Measurements from ENCODE around the gene RYR2. TPM values are rescaled to one million over a fixed set of nuclear protein-coding genes. Genes with fewer than 3 reads are reported as not detected.
A peak's percentile ranks its signal among the peaks of the same experiment; 100 is the strongest.

Gene RYR2
- total RNA-seq, 1 donor: not detected

- no peak for DNase-seq (ENCODE audit: low read depth in 2 of 3, low spot score in 2 of 3)
These were observed 568.2 kb downstream of the RYR2 start for GRCh38 chr1:237610157-237610556.

GRCh38 chr1:237613984-237614383 is 572.0 kb downstream of the RYR2 start:
- no peak for DNase-seq (ENCODE audit: low read depth in 2 of 3, low spot score in 2 of 3)

DNA sequence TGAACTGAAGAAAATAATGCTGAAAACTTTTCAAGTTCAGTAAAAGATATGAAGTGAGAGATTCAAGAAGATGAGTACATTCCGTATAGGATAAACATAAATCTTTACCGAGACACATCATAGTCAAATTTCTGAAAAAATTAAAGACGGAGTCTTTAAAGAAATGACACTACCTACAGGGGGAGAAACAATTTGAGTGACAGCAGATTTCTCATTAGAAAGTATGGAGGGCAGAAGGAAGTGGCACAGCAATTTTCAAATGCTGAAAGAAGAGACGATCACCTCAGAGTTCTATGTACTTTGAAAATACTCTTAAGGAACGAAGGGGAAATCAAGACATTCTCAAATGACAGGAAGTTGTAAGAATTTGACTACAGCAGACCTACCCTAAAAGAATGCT is 577.6 kb downstream of the RYR2 start:
- no peak for DNase-seq (ENCODE audit: low read depth in 2 of 3, low spot score in 2 of 3)

- DNase-seq (ENCODE audit: low read depth in 2 of 3, low spot score in 2 of 3): no peak
These were observed 592.9 kb downstream of the RYR2 start for GRCh38 chr1:237634922-237635321.

DNA sequence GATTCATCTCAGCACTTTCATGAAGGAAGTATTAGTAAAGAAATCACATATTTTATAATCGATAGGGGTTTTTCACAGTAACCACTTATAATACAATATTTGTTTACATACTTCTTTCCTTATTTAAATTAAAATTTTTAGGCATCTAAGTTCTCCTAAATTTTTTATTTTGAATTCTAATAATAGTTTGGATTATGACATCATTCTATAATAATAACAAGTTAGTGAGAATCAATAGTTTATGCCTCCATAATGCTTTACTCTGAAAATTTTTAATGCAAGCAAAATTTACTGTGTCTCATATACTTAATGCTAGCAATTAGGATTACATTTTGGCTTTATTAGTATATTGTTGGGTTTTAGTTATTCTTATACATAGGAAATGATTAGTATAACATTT is 596.6 kb downstream of the RYR2 start:
- no peak for DNase-seq (ENCODE audit: low read depth in 2 of 3, low spot score in 2 of 3)

DNA sequence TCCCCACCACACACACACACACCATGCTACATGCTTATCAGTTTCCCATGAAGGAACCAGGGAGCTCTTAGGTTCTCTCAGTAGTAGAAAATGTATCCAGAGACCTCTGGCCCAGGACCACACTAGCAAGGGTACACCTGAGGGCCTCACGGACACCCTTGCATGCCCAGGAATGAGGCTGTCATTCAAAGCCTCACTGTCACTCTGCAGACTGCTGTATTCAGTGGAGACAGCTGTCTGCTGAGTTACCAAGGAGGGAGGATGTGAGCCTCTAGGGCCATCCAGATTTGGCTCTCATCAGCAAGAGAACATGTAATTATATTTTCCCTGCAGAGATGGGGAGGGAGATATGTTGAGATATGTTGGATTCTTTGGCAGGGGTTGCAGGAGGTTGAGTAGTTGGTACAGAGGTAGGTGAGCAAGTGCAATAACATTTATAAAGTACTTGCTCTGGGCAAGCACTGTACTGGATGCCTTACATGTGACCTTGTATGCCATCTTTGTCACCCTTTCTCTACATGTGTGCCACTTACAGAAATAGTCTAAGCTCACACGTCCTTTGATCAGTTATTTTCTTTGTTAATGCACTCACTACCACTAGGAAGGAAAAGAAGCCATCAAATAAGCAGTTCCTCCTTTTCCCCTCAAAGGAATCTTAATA is 598.2 kb downstream of the RYR2 start:
- DNase-seq (ENCODE audit: low read depth in 2 of 3, low spot score in 2 of 3): no peak

DNA sequence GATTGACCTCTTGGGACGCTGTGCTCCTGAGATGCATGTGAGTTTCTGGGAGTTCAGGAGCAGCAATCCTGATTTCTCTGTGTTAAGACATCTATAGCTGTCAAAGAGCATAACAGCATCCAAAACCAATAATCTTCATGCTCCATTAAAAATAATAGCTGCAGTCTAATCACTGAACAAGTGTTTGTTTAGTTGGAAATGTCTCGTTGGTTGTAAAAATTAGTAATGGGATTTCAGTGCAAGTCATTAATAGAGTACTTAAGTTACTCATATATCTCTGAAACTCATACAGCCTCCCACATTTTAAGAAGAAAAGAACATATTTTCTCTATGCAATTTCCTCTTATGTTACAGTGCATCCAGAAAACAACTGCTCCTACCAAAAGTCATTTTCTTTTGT is 599.0 kb downstream of the RYR2 start:
- DNase-seq (ENCODE audit: low read depth in 2 of 3, low spot score in 2 of 3): no peak

DNA sequence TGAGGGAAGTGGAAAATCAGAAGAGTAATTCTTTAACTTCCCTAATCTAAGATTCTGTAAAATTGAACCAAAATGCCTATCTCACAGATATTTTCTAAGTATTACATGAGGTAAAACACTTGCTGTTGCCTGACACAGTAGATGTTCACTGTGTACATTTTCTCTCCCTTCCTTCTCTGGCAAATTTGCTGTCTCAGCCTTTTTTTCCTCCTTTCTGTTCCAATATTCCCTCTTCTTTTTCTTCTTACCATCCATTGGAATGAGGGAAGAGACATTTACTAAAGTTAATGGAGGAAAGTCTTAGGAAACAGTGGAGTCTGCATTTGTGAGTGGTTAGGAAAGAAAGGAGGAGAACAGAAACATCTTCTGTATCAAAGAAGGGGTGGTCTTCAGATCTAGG is 608.8 kb downstream of the RYR2 start:
- no peak for DNase-seq (ENCODE audit: low read depth in 2 of 3, low spot score in 2 of 3)

DNA sequence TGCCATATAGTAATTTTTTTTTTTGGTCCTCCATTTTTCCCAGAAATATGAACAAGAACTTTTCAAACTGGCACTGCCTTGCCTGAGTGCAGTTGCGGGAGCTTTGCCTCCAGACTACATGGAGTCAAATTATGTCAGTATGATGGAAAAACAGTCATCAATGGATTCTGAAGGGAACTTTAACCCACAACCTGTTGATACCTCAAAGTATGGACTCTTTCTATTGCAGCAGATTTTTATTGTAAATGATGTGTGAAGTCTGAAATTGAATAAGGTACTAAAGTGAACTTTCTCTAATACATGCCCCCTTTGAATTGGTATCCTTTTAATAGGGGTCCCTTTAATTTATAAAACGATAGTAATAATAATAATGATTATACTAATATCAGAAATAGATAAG is 613.8 kb downstream of the RYR2 start:
- no peak for DNase-seq (ENCODE audit: low read depth in 2 of 3, low spot score in 2 of 3)

GRCh38 chr1:237664348-237664747 is 622.4 kb downstream of the RYR2 start:
- peak in 2 of 3 donors; percentile 13 to 23 for DNase-seq (ENCODE audit: low read depth in 2 of 3, low spot score in 2 of 3)

DNA sequence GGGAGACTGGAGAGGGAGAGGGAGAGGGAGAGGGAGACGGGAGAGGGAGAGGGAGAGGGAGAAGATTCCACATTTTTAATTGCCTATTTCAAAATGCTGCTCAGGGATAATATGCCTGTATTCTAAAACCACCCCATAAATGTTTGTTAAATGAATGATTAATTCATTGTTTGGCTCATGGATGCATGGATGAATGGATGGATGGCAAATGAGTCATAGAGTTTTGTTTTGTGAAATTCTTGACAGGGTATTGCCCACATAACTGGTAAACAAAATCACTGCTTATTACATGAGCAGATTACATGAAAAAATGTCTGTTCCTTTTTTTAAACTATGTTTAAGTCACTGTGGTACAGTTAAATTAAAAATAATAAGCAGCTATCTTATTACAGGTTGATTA is 628.3 kb downstream of the RYR2 start:
- no peak for DNase-seq (ENCODE audit: low read depth in 2 of 3, low spot score in 2 of 3)

DNA sequence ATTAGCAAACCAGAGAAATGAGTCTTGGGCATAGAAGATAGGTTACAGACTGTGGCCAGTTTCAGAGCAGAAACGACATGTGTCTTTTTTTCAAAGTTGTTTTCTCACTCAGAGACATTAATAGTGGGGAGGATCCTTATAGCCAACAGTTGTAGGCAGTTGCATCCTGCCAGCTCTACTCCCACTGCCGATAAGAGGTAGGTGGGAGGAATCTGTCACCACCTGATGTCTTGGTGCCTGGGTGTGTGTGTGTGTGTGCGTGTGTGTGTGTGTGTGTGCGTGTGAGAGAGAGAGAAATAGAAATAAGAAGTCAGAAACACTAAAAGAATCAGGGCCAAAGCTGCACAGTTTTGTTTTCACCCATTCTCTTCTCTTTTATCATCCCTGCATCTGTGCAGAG is 629.3 kb downstream of the RYR2 start:
- DNase-seq (ENCODE audit: low read depth in 2 of 3, low spot score in 2 of 3): no peak

DNA sequence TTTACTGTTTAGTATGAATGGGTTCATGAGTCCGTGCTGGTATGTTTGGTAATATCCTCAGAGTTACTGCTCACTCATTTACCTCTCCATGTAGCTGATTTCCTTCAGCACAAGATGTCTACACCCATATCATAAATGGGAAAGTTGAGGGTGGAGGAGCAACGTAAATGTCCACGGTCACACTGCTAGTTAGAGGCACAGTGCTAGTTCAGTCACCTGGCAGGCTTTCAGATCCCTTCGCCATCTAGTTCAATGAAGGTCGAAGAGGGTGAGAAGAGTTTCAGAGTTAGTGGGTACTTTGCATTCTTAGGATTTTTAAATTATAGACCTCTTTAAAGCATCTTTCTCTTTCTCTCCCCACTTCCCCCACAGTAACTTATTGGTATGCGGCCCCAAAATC is 630.0 kb downstream of the RYR2 start:
- no peak for DNase-seq (ENCODE audit: low read depth in 2 of 3, low spot score in 2 of 3)

DNA sequence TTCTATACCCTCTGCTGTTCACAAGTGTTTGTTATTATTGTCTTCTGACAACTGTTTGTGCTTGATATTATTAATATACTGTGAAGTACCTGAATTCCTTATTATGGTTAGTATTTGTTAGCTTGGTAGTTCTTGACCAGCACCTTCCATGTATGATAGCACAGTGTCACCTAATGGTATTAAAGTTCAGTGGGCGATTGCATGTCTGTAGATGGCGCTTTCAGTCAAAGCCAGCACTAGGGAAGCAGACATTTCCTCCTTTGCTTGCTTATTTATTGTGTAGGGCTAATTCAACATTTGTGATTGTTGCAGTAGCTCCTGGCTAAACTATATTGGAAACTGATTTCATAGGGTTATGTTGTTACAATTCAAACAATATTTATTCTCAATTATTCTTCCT is 630.8 kb downstream of the RYR2 start:
- no peak for DNase-seq (ENCODE audit: low read depth in 2 of 3, low spot score in 2 of 3)

GRCh38 chr1:237673631-237674030 is 631.6 kb downstream of the RYR2 start:
- DNase-seq (ENCODE audit: low read depth in 2 of 3, low spot score in 2 of 3): no peak

DNA sequence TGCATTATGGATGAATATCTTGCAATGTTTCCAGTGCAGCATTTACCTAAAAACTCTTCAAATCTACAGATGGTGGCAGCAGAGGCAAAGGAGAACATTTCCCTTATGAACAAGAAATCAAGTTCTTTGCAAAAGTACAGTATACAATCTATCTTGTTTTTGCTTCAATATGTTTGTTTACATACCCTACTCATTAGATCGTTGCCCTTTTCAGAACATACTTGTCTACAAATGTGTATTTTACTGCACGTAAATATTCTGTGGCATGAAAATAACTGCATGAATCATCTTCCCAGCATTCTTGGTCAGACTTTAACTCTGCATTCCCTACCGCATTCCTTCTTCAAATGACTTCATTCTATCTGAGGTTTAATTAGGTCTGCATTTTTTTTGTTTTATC is 636.0 kb downstream of the RYR2 start:
- peak in 1 of 3 donors; percentile 6 for DNase-seq (ENCODE audit: low read depth in 2 of 3, low spot score in 2 of 3)

DNA sequence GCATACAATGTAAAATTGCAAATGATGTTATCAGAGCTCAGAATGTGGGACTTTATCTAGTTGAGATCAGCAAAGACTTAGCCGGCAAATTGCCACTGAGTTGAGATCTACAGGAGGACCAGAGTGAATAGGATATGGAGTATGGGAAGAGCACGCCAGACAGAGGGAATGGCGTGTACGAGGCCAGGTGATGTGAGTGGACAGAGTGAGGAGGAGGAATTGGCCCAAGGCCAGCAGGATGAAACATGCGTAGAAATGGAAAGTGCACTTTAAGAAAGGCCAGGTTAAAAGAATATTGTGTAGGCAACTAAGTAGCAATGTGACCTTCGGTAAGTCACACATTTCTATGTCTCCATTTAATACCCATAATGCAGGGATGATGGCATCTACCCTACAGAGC is 637.7 kb downstream of the RYR2 start:
- no peak for DNase-seq (ENCODE audit: low read depth in 2 of 3, low spot score in 2 of 3)

DNA sequence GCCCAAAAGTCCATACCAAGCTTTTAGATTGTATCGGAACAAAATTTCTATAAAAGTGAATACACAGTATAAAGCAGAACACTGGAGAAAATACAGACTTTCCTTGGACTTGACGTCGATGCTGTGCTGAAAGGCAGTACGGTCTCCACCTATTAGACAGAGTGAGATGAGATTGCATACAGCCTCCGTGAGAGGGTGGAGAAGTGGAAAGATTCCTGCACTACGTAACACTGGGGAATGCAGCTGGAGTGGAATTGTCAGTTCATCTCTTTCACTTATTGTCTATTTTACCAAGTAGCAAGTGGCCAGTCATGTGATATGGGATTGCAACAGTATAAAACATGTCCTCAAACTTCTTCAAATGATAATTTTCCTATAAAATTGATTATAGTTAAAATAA is 639.2 kb downstream of the RYR2 start:
- DNase-seq (ENCODE audit: low read depth in 2 of 3, low spot score in 2 of 3): no peak

GRCh38 chr1:237684236-237684635 is 642.3 kb downstream of the RYR2 start:
- no peak for DNase-seq (ENCODE audit: low read depth in 2 of 3, low spot score in 2 of 3)

GRCh38 chr1:237685551-237685950 is 643.6 kb downstream of the RYR2 start:
- no peak for DNase-seq (ENCODE audit: low read depth in 2 of 3, low spot score in 2 of 3)

DNA sequence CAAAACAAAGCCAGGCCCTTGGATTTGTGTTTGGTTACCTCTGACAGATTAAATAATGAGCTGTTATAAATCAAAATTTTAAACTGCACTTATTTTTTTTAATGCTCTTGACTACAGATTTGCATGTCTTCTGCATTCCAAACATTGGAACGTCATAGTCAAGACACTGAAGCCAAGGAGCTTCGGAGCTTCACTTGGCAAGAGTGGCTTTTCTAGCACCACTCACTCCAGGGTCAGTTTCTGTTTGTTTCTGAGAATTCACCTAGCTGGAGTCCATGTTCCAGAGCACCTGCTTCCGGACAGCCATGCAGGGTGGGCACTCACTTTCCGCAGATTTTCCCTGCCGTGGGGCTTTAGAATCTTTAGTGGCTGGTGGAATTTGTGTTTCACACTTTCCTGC is 645.8 kb downstream of the RYR2 start:
- DNase-seq (ENCODE audit: low read depth in 2 of 3, low spot score in 2 of 3): no peak

- DNase-seq (ENCODE audit: low read depth in 2 of 3, low spot score in 2 of 3): no peak
These were observed 648.7 kb downstream of the RYR2 start for GRCh38 chr1:237690656-237691055.

- no peak for DNase-seq (ENCODE audit: low read depth in 2 of 3, low spot score in 2 of 3)
These were observed 650.3 kb downstream of the RYR2 start for GRCh38 chr1:237692255-237692654.

All from hematopoietic multipotent progenitor cell (in vitro differentiated cells).